GM19193 (cell line): ENCODE results near the gene FASTKD3.

ENCODE experiments used
- POLR2A ChIP-seq: IDR thresholded peaks from 4 replicates; pipeline ENCODE4 v1.6.1; 2011; ENCODE audit not compliant: insufficient read depth, insufficient read length; ENCODE audit errors: extremely low read depth

The FASTKD3 gene

DNA sequence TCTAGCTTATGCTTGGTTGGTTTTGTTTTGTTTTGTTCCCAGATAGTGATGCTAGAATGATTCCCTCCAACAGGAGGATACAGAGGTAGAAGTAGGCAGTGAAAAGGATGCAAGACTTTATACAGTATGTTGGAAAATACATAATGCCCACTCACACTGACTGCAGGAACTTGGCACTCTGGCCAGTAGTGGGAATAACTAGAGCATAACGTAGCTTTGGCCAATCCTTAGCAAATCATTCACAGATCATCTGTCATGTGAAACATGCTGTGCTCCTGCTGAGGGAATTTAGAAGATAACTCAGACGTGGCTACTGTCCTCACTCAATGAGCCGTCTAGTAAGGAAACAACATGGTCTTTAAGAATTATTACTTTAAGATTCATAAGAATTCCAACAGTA is 31.4 kb downstream of the FASTKD3 start:
- no peak for TF ChIP-seq POLR2A

DNA sequence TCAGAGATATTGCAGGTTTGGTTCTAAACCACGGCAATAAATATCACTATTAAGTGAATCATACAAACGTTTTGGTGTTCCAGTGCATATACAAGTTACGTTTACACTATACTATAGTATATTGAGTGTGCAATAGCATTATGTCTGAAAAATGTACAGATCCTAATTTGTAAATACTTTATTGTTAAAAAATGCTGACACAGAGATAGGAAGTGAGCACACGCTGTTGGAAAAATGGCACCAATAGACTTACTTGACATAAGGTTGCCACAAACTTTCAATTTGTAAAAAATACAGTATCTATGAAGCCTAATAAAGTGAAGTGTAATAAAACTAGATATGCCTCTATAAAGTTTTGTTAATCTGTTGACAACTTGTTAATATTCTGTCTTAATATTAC is 33.8 kb downstream of the FASTKD3 start:
- no peak for TF ChIP-seq POLR2A

DNA sequence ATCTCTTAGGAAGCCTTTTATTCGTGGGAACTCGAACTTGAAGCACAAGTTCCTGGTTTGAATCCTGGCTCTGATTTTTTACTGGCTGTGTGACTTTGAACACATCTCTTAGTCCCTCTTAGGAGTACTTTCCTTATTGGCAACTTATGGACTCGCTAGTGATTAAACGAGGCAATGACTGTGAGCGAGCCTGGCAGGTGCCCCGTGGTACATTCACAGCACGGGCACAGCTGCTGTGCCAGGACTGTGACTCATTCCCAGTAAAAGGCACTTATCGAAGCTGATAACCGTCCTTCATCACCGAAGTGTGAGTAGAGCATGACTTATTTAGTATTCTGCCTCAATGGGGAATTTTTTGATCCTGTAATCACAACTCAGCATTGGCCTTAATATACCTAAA is 40.6 kb downstream of the FASTKD3 start:
- no peak for TF ChIP-seq POLR2A

DNA sequence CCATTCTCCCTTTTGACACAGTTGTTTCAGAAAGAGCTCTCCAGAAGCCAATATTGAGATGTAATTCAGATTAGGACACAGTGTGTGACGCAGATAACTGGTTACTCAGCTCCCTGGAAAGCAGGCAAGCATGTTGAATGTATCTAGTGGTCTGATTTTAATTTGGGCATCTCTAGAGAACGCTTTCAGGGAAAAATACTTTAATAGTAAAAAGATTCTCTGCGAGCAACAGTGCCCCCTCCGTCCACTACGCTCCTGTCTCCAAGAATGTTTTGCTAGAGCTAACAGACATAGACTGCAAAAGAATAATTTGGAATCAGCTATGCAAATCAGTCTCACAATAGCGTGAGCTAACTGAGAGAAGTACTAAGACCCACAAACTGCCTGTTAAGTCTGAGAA is 41.2 kb downstream of the FASTKD3 start:
- TF ChIP-seq POLR2A = no peak

DNA sequence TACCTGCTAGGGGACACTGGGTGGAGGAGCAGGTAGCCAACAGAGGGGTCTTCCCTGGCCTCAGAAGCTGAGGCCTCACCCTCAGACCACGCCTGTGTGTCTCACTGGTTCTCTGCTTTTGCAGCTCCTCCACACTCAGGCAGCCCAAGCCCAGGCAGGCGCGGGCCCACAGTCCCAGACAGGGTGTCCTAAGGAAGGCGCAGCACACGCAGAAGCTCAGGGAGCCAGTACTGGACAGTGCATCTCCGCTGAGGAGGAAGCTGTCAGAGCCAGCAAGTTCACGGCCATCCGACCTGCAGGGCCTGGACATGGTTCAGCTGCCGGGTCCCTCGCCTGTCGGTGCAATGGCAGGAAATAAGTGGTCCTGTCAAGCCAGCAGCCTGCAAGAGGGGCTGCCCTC is 43.2 kb downstream of the FASTKD3 start:
- no peak for TF ChIP-seq POLR2A

DNA sequence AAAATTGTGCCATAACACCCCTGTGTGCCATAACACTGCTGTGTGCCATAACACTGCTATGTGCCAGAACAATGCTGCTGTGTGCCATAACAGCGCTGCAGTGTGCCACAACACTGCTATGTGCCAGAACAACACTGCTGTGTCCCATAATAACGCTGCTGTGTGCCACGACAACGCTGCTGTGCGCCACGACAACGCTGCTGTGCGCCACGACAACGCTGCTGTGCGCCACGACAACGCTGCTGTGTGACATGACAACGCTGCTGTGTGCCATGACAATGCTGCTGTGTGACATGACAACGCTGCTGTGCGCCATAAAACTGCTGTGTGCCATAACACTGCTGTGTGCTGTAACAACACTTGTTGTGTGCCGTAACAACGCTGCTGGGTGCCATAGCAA is 43.8 kb downstream of the FASTKD3 start:
- TF ChIP-seq POLR2A = no peak

DNA sequence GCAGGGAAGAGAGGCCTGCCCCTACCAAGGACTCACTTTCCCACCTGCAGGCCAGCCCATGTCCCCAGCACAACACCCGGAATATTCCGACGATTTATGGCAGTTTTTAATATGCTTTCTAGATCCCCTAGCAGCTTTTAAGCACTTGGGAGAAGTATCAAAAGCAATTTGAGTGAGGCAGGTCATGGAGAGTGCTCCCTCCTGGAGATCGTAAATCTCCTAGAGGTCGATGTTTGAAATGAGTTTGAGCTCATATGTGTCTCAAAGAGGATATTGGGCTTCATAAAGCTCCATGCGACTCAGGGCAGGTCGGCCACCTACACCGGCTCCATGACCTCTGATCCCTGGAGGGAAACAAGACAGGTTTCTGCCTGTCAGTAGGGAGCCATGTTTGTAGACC is 45.2 kb downstream of the FASTKD3 start:
- no peak for TF ChIP-seq POLR2A

DNA sequence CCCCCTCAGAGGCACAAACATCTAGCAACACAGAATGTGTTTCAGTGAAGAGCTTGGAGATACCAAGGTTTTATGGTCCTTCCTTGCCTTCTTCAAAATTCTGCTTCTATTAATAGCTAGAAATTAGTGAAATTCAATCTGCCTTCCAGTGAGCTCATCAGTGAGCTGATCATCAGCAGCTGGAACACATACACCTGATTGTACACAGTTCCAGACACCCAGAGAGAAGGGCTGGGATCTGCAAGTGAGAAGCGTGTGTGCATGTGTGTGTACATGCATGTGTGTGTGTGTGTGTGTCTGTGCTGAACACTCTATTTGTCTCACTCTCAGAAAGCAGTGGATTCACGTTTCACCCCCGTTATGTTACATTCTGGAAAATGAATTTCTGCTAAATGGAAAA is 46.4 kb downstream of the FASTKD3 start:
- no peak for TF ChIP-seq POLR2A

DNA sequence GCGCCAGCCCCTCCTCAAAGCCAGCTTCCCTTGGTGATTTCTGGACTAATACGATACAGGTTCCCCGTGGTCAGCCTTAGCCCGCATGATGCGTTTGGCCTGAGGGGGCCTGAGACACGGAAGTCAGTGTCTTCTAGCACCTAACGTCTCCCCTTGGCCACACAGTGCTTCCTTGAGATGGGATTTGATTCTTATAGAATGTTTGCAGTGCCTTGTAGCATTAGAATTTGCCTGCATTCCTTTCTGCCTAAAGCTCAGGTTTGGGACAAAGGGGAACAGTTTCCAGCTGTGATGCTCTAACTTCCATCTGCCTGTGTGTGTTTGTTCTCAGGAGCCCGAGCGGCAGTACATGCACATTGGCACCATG is 52.3 kb downstream of the FASTKD3 start:
- TF ChIP-seq POLR2A = no peak

DNA sequence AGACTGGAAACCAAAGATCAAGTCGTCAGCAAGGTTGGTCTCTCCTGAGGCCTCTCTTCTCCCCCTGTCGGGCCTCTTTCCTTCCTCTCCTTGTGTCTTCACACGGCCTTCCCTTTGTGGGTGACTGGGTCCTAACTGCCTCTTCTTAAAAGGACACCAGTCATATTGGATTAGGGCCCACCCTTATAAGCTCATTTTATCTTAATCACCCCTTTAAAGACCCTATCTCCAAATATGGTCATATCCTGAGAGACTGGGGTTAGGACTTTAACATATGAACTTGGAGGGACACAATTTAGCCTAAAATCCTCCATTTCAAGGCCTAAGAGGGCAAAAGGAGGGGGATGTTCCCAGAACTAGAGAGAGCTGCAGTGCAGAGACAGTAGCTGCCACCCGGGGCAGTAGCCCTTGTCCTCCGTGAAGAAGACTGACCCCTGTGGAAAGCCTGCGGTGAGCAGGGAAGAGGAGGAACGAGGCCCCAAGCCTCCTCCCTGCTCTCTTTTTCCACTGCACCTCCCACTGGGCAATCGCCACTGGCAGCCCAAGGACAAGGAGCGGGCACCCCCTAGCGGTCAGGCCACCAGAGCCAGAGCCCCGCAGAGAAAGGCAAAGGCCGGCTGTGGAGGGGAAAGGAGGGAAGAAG is 52.8 kb downstream of the FASTKD3 start:
- no peak for TF ChIP-seq POLR2A

DNA sequence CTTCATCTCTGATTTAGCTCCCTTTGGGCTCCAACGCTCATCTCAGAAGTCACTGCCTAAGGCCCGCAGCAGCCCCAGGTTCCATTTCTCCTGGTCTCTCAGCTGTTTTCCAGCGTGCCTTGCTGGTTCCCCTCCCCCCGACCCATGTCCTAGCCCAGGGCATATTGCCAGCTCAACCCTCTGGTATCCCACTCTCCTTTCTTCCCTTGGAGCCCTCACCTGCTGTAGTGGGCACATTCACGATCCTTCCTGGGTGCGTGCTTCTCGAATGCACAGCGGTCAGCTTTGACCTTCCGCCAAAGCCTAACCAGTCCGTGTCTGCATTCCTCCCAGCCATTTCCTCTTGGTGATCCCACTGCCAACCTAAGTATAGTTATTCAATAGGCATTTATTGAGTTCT is 54.0 kb downstream of the FASTKD3 start:
- TF ChIP-seq POLR2A = no peak

DNA sequence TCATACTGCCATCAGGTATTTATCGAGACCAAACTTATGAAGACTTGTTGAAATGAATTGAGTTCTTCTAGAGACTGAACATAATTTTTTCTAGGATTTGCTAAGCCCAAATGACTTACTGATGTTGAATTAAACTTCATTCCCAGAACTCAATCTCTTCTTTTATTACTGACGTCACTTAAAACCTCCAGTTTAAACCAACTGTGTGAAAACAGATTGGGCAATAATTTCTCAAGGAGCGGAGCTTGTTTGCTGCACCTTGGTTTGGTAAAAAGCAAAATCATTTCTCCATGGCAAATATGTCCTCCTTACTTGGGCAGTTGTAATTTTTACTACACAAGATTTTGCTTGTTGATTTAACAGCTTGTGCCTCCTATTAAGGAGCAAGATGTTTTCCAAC is 55.3 kb downstream of the FASTKD3 start:
- TF ChIP-seq POLR2A = no peak

DNA sequence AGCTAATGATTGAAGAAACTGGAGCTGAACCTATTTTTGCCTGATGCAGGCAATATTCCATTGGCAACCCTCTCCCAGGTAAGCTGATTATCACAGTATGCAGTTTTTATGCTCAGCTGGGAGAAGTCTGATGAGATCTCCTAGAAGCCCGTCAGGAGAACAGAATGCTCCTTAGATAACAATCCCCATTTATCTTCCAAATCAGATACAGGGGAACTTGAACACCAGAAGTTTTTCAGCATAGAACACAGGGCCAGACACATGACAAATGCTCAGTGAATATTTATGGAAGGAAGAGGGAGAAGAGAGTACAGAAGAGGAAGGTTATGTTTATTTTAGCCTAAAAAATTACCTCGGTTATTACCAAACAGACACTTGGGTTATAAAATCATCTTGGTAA is 55.8 kb downstream of the FASTKD3 start:
- TF ChIP-seq POLR2A = no peak

DNA sequence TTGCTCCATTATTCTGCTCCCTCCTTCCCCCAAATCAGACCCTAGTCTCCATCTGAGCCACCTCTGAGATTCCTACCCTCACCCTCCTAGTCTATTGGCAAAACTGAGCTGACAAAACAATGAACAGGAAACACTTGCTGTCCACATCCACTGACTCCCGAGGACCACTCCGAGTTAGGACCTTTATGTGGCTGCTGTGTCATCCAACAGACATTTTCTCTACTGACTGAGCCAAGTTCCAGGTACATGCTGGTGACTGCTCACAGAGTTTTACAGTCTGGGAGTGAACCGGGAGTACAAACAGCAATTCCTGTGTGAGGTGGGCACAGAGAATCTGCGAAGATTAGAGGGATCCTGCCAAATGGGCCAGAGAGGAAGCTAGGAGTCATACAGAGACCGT is 57.1 kb downstream of the FASTKD3 start:
- no peak for TF ChIP-seq POLR2A
